ENCODE measurements around the gene CTNNBL1. TPM values are rescaled to one million over a fixed set of nuclear protein-coding genes. Genes with fewer than 3 reads are reported as not detected.

The CTNNBL1 gene
- total RNA-seq, 1 experiment from 2014 or later = 55.4 TPM

- H3K79me2 ChIP-seq (ENCODE audit: insufficient read depth, low read length) = no peaks in the 10 kb centered on the region
- ChIA-PET CTCF (no interaction called here), RAD21 (ENCODE audit: low non-redundant PET in 1 of 2, low total read pairs in 2 of 2, uncharacterized antibody in 2 of 2, unreplicated experiment in 2 of 2) (no interaction called here), POLR2A (no interaction called here)
- no peaks in the 10 kb centered on the region for H4K20me1 ChIP-seq (ENCODE audit: insufficient read depth)
- H3K9ac ChIP-seq (ENCODE audit: low read length) = no peak overlapping the region
- no TSS peak for BruUV-seq (replicated peaks)
- no peaks in the 10 kb centered on the region for H3K9me3 ChIP-seq (ENCODE audit: control insufficient read depth in 1 of 2, insufficient read depth in 1 of 2, low read depth in 1 of 2, low read length in 2 of 2)
- H3K4me1 ChIP-seq (ENCODE audit: control insufficient read depth in 1 of 2, insufficient read depth in 2 of 2, low read length in 2 of 2) = peaks cover 4 to 19% of the 10 kb centered on the region in 2 experiments; a peak in 3 of 4 replicates
- TF ChIP-seq SP1 (IDR thresholded peaks at IDR 0.05; ENCODE audit: low read depth) (no peak), ELF1 (IDR thresholded peaks at IDR 0.05; ENCODE audit: borderline replicate concordance, low read depth) (no peak), TCF7L2 (IDR thresholded peaks at IDR 0.05; ENCODE audit: borderline replicate concordance, extremely low read depth, insufficient read depth, insufficient read length) (no peak), YY1 (IDR thresholded peaks at IDR 0.05; ENCODE audit: extremely low read depth, insufficient replicate concordance, low read depth, low read length) (no peak), CTCF (IDR thresholded peaks at IDR 0.05 in 2 of 3, conservative IDR thresholded peaks at IDR 0.05 in 1 of 3; ENCODE audit: borderline replicate concordance in 1 of 3, insufficient read depth in 1 of 3, low read depth in 2 of 3, low read length in 2 of 3) (no peak), SRF (IDR thresholded peaks at IDR 0.05; ENCODE audit: low read depth) (no peak), EZH2 (IDR thresholded peaks at IDR 0.05) (no peak), EGR1 (IDR thresholded peaks at IDR 0.05; ENCODE audit: low read depth) (no peak), CEBPB (IDR thresholded peaks at IDR 0.05; ENCODE audit: low read depth) (no peak), ZFX (IDR thresholded peaks at IDR 0.05) (no peak), ZBTB33 (IDR thresholded peaks at IDR 0.05; ENCODE audit: extremely low read depth, insufficient replicate concordance, low read length) (no peak), SIN3A (IDR thresholded peaks at IDR 0.05; ENCODE audit: low read depth) (no peak), POLR2A (IDR thresholded peaks at IDR 0.05; ENCODE audit: borderline replicate concordance, extremely low read depth, insufficient read depth, insufficient read length) (no peak), ZNF274 (IDR thresholded peaks at IDR 0.05; ENCODE audit: low read depth, low read length) (no peak), JUND (IDR thresholded peaks at IDR 0.05) (no peak), CBX3 (IDR thresholded peaks at IDR 0.05; ENCODE audit: low read depth) (no peak), RAD21 (IDR thresholded peaks at IDR 0.05; ENCODE audit: low read depth) (no peak), EZH2phosphoT487 (IDR thresholded peaks at IDR 0.05; ENCODE audit: borderline replicate concordance) (no peak)
- TF ChIP-seq, protein P1, sequence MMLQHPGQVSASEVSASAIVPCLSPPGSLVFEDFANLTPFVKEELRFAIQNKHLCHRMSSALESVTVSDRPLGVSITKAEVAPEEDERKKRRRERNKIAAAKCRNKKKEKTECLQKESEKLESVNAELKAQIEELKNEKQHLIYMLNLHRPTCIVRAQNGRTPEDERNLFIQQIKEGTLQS (IDR thresholded peaks at IDR 0.05) = no peak
- no peak overlapping the region for H3K27ac ChIP-seq (ENCODE audit: low read depth, low read length)
- no peak for DNase-seq (ENCODE audit: low read depth, low spot score)
- H3K4me3 ChIP-seq (replicated peaks in 1 of 2; ENCODE audit: low read depth in 1 of 2, low read length in 2 of 2) = no peak overlapping the region
- H2AFZ ChIP-seq (ENCODE audit: low read depth, low read length, poor library complexity, severe bottlenecking) = no peak overlapping the region
- no peaks in the 10 kb centered on the region for H3K36me3 ChIP-seq (ENCODE audit: control insufficient read depth in 1 of 2, insufficient read depth in 2 of 2, low read length in 2 of 2)
- H3K9me2 ChIP-seq (ENCODE audit: insufficient read depth) = no peaks in the 10 kb centered on the region
- H3K4me2 ChIP-seq (ENCODE audit: low read length) = no peak overlapping the region
- intact Hi-C loops (cut with micrococcal nuclease) = no loop called here
- ATAC-seq = no peak
- no peaks in the 10 kb centered on the region for H3K27me3 ChIP-seq (ENCODE audit: insufficient read depth, low read length)
Observed at GRCh38 chr20:37816003-37816402, 122.2 kb downstream of the CTNNBL1 start.

Data from HCT116 (cell line).